NCI-H187 treated with DMSO at 0.1 percent for 48 hours (cell line): ENCODE measurements around the gene OR10G3.
A peak's percentile ranks its signal among the peaks of the same experiment; 100 is the strongest.

ENCODE experiments used
- DNase-seq: peaks from one replicate; lab custom pipeline; 2025; lab: John Stamatoyannopoulos, UW

Gene OR10G3

DNA sequence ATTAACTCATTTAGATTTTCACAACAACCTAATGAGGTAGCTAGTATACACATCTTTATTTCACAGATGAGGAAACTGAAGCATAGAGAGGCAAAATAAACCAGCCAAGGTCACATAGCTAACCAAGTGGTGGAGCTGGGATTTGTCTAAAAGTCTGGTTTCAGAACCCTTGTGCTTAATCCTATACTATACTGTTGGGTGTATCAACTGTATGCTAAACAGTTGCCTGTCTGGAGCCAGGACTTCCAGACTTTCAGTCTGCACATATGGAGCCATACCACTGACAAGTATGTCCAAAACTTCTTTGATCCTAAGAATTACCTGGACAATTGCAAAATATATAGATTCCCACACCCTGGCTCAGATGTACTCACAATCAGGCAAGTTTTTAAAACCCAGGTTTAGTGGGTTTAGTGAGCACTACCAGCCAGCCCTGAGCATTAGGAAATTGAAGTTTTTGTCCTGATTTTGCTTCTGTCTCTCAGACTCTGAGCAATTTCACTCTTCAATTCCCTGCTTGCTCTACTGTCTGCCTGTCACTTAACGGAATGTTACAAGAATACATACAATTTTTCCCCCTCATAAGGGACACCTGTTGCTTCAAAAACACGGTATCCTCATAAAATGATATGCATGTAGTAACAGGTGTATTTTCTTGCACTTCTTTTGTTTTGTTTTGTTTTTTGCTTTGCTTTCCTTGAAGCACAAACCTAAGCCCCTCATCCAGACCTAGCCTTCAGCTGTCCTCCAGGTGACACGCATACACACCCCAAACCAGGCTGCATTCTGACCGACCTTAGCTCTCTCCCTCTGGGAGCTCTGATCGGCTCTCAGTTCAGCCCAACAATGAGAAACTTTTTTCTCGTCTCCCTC is 44.1 kb downstream of the OR10G3 start:
- DNase-seq: no peak

DNA sequence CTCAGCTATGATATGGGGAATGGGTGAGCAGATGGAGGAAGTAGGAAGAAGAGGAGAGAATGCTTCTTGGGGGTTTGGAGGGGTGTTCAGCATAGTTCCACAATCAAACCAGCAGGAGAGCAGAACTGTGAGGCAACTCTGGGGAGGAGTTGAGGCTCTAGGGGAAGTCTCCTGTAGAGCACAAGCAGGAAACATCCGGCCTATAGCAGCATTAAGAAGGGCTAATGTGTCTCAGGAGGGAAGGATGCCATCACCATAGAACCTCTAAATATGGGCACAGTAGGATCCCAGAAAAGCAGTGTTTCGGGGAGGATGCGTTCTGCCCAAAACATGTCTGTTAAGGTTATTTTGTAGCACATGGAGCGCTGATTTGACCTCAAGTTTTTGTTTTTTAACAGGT is 45.3 kb downstream of the OR10G3 start:
- no peak for DNase-seq

DNA sequence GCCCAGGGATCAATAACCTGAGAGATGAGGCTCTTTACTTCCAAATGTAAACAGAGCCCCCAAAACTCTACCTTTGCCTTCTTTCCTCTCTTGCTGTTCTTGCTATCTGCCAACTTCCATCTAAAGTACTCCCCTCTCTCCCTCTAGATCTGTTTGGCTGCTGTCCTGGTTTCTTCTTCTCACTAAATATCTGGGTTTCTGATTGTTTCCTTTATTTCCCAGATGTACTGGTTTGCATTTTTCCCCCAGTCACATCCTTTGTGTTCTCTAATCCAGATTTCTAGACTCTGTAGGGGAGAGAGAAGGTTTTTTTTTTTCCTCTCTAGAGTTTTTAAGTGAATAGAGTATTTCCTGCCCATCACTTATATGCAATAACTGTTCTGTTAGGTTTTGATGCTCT is 46.6 kb downstream of the OR10G3 start:
- no peak for DNase-seq

DNA sequence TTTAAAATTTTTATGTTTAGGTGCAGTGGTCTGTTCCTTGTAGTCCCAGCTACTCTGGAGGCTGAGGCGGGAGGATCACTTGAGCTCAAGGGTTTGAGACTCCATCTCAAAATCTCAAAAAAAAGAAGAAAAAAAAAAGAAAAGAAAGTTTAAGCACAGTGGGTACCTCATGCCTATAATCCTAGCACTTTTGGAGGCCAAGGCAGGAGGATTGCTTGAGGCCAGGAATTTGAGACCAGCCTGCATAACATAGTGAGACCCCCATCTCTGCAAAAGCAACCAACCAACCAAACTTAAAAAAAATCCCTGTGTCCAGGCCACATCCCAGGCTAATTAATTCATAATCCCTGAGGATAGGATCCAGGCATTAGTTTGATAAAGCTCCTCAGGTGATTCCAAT is 50.4 kb downstream of the OR10G3 start:
- DNase-seq: no peak

DNA sequence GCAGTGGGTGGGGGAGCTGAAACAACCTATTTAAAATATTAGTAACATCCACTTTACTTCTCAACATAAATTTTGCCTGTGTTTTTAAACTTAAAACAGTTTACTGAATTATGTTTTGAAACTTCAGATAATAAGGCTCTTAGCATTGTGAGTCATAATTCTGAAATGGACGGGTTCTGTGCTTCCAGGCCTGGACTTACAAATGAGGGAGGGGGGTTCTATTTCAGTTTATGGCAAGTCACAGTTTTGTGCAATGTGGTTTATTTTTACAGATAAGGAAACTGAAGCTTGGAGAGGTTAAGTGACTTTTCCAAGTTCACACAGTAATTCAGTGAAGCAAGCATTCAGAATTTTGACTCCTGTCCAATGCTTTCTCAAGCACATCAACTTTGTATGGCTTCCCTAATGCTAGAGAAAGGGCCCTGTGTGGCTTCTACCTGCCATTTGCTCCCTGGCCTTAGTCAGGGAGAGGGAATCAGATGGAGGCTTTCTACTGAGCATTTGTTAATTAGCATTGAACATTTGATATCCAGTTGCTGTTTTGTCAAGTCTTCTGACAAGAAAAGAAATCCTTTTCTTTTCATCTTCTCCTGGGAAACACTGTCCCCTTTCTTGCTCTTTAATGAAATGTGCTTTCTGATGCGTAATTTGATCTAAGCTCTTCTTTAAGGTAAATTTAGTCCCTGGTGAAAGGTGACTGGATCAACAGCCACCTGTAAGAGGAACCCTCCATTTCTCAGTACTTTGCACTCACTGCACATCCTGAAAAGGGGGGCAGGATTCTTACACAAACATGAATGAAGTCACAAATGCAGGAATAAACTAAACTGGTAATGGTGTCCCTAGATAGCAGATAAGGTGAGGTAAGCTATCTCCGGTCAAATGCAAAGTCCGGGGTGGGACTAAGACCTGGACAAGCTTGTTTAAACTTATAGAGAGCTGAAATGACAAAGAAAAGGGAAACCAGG is 51.2 kb downstream of the OR10G3 start:
- DNase-seq: peak; percentile 26

DNA sequence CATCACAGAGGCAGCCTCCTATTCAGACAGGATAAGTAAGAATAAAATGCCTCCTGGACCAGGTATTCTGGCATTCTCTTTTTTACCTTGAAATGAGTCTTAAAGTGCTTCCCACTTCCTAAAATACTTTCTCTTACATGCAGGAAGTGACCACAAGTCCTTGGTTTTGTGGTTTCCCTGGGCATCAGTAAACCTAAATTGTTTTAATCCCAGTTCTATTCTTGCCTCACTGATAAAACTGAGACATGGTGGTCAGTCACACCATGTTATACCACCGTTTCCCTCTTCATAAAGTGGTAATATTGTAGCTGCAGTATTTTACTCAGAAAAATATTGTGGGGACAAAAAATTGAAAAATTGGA is 52.6 kb downstream of the OR10G3 start:
- DNase-seq: no peak

DNA sequence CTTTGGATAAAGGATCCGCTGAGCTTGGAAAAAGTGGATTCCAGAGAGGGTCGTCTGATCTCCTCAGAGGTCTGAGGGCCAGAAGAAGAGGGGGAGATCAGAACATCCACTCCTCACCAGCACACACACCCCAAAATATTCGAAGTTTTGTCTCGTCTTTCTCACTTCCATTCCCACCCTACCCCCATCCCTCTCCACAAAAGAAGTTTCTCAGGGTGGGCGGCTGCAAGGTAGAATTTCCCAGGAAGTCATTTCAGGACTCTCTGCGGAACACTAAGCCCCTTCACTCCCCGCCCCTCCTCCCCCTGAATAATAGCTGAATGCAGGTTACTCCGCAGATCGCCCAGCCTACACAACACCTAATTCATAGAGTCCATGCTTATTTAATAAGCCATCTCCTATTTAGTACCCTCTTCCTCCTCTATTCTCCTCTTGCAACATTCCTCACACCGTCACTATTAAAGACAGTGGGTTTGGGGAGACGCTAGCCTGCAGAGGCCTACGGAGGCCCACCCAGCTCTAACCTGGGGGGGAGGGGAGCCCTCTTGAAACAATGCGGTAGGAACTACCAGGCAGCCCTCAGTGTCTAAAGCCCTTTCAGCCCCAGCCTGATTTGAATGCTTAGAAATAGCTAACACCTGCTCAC is 53.1 kb downstream of the OR10G3 start:
- DNase-seq: no peak

DNA sequence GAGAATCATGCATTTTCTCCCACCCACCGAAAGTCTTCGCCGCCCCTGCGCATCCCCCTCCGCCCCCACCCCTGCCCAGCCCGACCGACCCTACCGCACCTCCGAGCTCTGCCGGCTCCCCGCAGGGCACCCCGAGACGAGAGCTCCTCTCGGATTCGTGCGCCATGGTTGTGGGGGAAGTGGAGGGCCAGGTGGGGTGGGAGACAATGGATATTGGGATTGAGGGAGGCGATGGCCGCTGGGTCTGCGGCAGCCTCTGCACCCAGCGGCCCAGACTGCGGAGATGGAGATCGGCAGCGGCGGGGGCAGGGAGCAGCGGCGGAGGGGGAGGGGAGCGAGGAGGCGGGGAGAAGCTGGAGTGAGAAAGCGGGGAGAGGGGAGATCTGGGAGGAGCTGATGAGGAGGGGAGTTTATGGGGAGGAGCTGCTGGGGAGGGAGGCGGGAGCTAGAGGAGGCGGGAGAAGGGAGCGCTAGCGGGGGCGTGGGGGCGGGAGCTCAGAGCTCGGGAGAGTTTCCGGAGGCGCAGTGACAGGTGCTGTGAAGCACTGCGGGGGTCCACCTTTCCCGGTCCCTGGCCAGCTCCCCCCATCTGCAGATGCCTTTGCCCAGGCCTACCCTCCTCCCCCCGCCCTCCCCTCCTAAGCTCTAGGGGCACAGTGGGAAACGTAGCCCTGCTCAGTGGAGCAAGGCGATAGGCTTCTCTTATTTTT is 53.8 kb downstream of the OR10G3 start, which contains the start of gene SALL2:
Gene SALL2 (minus strand): TSS at position 385 of the 710 bp plus-strand sequence. CDS start 219 bp downstream, at position 166.
- peak; percentile 97 for DNase-seq

DNA sequence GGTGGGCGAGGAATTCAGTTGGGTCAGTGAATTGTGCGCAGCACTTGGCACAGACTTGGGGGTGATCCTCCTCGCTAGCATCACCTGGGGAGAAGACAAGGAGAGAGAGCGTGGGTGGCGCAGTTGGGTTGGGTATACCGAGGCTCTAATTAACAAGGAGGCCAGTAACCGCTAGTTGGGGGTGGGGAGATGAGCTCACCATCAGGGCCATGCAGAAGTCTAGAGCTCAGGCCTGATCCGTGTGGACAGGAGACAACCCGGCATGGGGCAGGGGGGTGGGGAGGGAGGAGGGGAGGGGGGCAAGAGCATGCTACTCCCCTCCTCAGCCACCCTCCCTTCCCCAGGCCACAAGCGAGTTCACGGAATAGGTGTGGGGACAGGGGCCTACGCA is 54.3 kb downstream of the OR10G3 start:
- DNase-seq: no peak

DNA sequence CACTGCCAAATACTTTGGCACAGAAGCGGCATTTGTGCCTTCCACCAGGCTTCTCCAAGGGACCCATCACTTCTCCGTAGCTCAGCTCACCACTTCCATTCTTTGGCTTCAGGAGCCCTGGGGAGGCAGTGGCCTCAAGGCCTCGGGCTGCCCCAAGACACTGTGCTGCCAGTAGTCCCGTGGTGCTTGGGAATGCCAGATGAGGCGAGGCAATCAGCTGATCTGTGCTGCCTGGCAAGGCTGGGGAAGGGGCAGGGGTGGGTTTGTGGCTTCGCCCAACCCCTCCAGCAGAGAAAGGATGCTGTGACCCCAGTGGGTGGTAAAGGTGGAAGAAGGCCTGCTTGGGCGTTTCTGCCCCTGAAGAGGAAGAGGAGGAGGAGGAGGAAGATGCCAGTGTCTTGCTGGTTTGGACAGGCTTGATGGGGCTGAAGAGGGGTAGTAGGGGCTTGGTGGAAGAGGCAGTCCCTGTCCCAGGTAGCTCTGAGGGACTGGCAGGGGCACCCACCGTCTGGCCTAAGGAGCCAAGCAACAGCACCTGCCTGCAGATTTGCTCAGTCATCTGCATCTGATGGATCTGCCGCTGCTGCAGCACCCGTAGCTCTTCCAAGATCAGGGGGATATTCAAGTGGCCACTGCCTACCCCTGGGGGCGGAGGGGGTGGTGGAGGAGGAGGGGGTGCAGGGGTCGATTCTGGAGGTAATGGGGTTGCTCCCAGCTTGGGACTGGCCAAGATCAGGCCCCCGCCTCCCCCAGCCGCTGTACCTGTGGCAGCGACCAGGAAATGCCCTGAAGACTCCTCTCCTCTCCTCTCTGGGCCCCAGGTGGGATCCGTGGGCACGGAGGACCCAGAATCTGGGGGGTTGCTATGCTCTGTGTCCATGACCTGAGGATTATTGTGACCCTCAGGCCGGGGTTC is 55.0 kb downstream of the OR10G3 start:
- DNase-seq: no peak

DNA sequence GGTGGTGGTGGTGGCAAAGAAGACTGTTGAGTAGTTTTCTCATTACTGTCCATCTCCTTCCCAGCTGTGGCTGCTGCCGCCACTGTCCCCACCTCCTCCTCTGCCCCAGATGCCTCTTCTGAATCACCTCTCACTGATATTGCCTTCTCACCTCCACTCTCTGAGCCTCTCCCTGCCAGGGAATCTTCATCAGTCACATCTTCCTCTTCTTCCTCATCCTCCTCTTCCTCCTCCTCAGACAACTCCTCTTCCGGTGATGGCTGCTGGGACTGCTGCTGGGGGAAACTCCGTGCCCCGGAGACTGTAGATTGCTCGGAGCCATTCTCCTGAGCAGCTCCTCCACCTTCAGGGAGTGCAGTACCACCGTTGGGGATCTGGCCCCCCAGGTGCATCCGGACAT is 56.7 kb downstream of the OR10G3 start:
- DNase-seq: no peak

DNA sequence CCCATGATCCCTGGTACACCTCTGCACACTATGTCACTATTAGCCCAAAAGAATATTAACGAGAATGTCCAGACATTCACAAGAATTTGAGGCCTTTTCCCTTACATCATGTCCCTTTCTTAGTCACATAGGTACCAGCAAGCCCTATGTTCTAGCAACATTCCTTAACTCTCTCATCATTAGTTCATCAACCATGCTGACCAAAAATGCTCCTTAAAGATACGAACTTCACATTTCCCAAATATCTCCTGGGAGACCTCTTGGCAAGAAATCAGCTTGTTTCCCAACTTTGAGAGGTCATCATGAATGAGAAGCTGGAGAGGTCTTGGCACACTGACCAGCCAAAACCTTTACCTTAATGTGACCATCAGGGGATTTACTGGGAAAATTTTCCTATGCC is 58.4 kb downstream of the OR10G3 start:
- no peak for DNase-seq

DNA sequence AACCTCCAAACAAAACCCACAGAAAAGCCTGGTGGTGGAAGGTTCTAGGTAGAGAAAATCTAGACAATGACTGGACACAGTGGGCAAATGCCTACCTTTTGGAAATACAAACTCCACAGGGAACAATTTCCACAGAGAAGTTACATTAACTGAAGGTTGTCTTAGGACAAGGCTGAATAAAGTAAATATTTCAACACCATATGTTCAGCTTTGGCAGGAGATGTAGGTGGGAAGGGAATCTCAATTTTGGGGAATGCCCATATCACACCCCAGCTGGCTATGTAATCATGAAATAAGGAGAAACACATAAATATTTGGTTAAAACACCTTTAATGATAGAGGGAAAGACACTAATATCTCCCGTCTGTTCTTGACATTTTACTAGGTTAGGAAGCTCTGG is 59.1 kb downstream of the OR10G3 start:
- DNase-seq: no peak

DNA sequence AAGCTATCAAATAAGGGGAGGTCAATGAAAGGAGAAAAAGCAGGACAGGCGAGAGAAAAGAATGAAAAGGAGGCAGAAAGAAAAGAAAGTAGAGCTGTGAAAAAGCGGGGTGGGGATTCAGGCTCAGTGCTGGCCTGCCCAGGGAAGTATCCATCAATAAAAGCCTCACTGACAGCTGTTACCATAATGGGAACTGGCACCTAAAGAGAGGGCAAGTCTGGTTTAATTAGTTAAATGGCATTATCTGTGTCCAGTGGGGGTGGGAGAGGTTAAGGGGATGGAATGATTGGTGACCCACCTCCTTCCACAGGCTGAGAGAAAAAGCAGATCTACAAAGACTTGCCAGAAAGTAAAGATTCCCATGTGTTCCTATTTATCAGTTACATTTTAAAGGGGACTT is 61.2 kb downstream of the OR10G3 start:
- DNase-seq: no peak
